Esophagus muscularis mucosa (tissue), 4 donors: ENCODE results near the gene SRXN1.

Experiments used
- CTCF ChIP-seq, 3 experiments: fragments of 200-600 bp in 2 of 3; fragments of 450-650 bp in 1 of 3; sonication (generic) in 2 of 3; IDR thresholded peaks; one replicate each; pipeline ENCODE4 v1.5.1; 2017 to 2019; ENCODE audit warnings: antibody characterized with exemption in 3 of 3, mild to moderate bottlenecking in 2 of 3, moderate library complexity in 1 of 3
- EP300 ChIP-seq: sonication (generic); formaldehyde crosslinking; IDR thresholded peaks from one replicate; pipeline ENCODE4 v1.6.1; 2017; ENCODE audit warnings: antibody characterized with exemption
- POLR2A ChIP-seq: fragments of 450-650 bp; IDR thresholded peaks from one replicate; pipeline ENCODE4 v1.6.1; 2017; ENCODE audit warnings: antibody characterized with exemption, moderate library complexity, mild to moderate bottlenecking, low read depth
- POLR2AphosphoS5 ChIP-seq, 2 donors: sonication (generic); formaldehyde crosslinking; IDR thresholded peaks; one replicate each; pipeline ENCODE4 v1.6.1; 2017; ENCODE audit warnings: antibody characterized with exemption in 2 of 2

GRCh38 chr20:617934-618690 lies 34.9 kb downstream of the SRXN1 start:
- TF ChIP-seq EP300 (no peak), CTCF (IDR thresholded peaks at IDR 0.05) (no peak), POLR2A (no peak), POLR2AphosphoS5 (IDR thresholded peaks at IDR 0.05) (no peak)
